ENCODE data around the gene CHERP. TPM values are rescaled to one million over a fixed set of nuclear protein-coding genes. Genes with fewer than 3 reads are reported as not detected.

CHERP gene
- total and polyA plus RNA-seq, 2 of the 13 experiments (the other 11 are each of a cell fraction or from before 2014, with no cell fraction given): 4.3 to 5.4 TPM

GRCh38 chr19:16542045-16542909 lies at the start of gene CHERP (continued):
- TF ChIP-seq KIAA2018 (CRISPR knock-in tag; IDR thresholded peaks at IDR 0.05; ENCODE audit: borderline replicate concordance) (no peak), ZC3H4 (CRISPR knock-in tag; IDR thresholded peaks at IDR 0.05; ENCODE audit: borderline replicate concordance) (no peak), ZNF619 (CRISPR knock-in tag; IDR thresholded peaks at IDR 0.05) (peak; percentile 72), EHMT2 (IDR thresholded peaks at IDR 0.05; ENCODE audit: borderline replicate concordance, low read depth, low read length) (no peak), ZHX2 (IDR thresholded peaks at IDR 0.05; ENCODE audit: low read depth) (peak; percentile 60; the same call in 1 of the 2 replicates), ZHX2 (CRISPR knock-in tag; IDR thresholded peaks at IDR 0.05; ENCODE audit: borderline replicate concordance) (no peak), ZFP82 (CRISPR knock-in tag; IDR thresholded peaks at IDR 0.05; ENCODE audit: borderline replicate concordance) (peak; percentile 56; the same call in 1 of the 2 replicates)
- TF ChIP-seq, protein P1, sequence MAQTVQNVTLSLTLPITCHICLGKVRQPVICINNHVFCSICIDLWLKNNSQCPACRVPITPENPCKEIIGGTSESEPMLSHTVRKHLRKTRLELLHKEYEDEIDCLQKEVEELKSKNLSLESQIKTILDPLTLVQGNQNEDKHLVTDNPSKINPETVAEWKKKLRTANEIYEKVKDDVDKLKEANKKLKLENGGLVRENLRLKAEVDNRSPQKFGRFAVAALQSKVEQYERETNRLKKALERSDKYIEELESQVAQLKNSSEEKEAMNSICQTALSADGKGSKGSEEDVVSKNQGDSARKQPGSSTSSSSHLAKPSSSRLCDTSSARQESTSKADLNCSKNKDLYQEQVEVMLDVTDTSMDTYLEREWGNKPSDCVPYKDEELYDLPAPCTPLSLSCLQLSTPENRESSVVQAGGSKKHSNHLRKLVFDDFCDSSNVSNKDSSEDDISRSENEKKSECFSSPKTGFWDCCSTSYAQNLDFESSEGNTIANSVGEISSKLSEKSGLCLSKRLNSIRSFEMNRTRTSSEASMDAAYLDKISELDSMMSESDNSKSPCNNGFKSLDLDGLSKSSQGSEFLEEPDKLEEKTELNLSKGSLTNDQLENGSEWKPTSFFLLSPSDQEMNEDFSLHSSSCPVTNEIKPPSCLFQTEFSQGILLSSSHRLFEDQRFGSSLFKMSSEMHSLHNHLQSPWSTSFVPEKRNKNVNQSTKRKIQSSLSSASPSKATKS (CRISPR knock-in tag; IDR thresholded peaks at IDR 0.05): no peak
- TF ChIP-seq, protein P2, sequence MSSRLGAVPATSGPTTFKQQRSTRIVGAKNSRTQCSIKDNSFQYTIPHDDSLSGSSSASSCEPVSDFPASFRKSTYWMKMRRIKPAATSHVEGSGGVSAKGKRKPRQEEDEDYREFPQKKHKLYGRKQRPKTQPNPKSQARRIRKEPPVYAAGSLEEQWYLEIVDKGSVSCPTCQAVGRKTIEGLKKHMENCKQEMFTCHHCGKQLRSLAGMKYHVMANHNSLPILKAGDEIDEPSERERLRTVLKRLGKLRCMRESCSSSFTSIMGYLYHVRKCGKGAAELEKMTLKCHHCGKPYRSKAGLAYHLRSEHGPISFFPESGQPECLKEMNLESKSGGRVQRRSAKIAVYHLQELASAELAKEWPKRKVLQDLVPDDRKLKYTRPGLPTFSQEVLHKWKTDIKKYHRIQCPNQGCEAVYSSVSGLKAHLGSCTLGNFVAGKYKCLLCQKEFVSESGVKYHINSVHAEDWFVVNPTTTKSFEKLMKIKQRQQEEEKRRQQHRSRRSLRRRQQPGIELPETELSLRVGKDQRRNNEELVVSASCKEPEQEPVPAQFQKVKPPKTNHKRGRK (CRISPR knock-in tag; IDR thresholded peaks at IDR 0.05): no peak

Data from HepG2 (cell line).